ENCODE results near the gene DOCK3.

- TF ChIP-seq POLR2AphosphoS5 (IDR thresholded peaks at IDR 0.05; ENCODE audit: borderline replicate concordance, low read depth, low read length) (no peak), EZH2 (IDR thresholded peaks at IDR 0.05) (no peak)
Measured at GRCh38 chr3:50637011-50637410, 37.7 kb upstream of the DOCK3 start.
